ENCODE data around the gene YPEL5.

GRCh38 chr2:30180226-30180625, 33.4 kb downstream of the YPEL5 start:
- TF ChIP-seq CTCF (conservative IDR thresholded peaks at IDR 0.05; ENCODE audit: low read length) (no peak), EZH2phosphoT487 (IDR thresholded peaks at IDR 0.05; ENCODE audit: borderline replicate concordance, low read depth, low read length) (no peak)

Measured in OCI-LY7 (cell line).